Left lung (tissue), 14 donors: Measurements from ENCODE around the gene FBXO9. TPM values are rescaled to one million over a fixed set of nuclear protein-coding genes. Genes with fewer than 3 reads are reported as not detected.
A peak's percentile ranks its signal among the peaks of the same experiment; 100 is the strongest.

Source experiments
- ATAC-seq: fragments of 200-7000 bp; cut with Tn5 transposase; one replicate; pipeline ENCODE4 v1.9.1; 2020; ENCODE audit warnings: moderate library complexity
- DNase-seq, 4 donors: peaks; one replicate each; pipeline ENCODE4 v3.0.0-alpha.2; 2013 to 2020
- H3K27ac ChIP-seq, 2 donors: fragments of 200-600 bp; sonication (generic) in 1 of 2; one replicate each; pipeline versions ENCODE4 v1.5.0 to v1.8.0; 2020 to 2021
- H3K27me3 ChIP-seq, 2 donors: fragments of 200-600 bp; sonication (generic) in 1 of 2; one replicate each; pipeline versions ENCODE4 v1.5.0 to v1.8.0; 2020 to 2021
- H3K36me3 ChIP-seq, 2 donors: fragments of 200-600 bp; sonication (generic) in 1 of 2; one replicate each; pipeline versions ENCODE4 v1.5.0 to v1.8.0; 2020 to 2021
- H3K4me1 ChIP-seq, 2 donors: fragments of 200-600 bp; one replicate each; pipeline ENCODE4 v1.8.0; 2021
- H3K4me3 ChIP-seq, 2 donors: fragments of 200-600 bp; sonication (generic) in 1 of 2; one replicate each; pipeline versions ENCODE4 v1.5.0 to v1.8.0; 2020 to 2021; ENCODE audit warnings: mild to moderate bottlenecking in 1 of 2
- H3K9me3 ChIP-seq, 2 donors: fragments of 200-600 bp; sonication (generic) in 1 of 2; one replicate each; pipeline versions ENCODE4 v1.5.0 to v1.8.0; 2020 to 2021
- intact Hi-C, 2 donors: fragments of 100-400 bp; cut with DNase I; formaldehyde crosslinking; loops; one replicate each; pipeline versions ENCODE4 v1.11.2 to v1.14.2; 2022
- long read RNA-seq, 12 donors: library from polyadenylated mRNA in 2 of 12; unstranded in 2 of 12; transcript quantifications; one replicate each; pipeline ENCODE4 v2.0.0 and lab custom pipeline, GENCODE V29; 2019 to 2026
- polyA plus RNA-seq, 6 donors: library from polyadenylated mRNA; unstranded; fragments of 120-200 nt; gene quantifications; one replicate each; pipeline ENCODE4 v1.2.1, GENCODE V29; 2013; ENCODE audit not compliant: insufficient read length in 6 of 6
- total RNA-seq, 2 donors: library from RNA; stranded (reverse); fragmentation: NEBNext Ultra II Directional; extraction: Animal tissue kit (Norgen Biotek cat#: 25700); gene quantifications; one replicate each; pipeline ENCODE4 v1.2.1, GENCODE V29; 2021
- TF ChIP-seq, protein P1 (sequence below), 2 donors: fragments of 200-600 bp; sonication (generic) in 1 of 2; IDR thresholded peaks; one replicate each; pipeline versions ENCODE4 v1.5.0 to v1.8.0; 2021; ENCODE audit warnings: antibody characterized with exemption in 2 of 2
- donor health status: DM: no; HTN: yes; CAD: no.
- donor health status: DM: no; HTN: no; CAD: no.

The FBXO9 gene
- total RNA-seq (100 to 1,000 TPM in 1 of 2 donors, 10 to 100 TPM in 1; 77.6 to 111 TPM), polyA plus RNA-seq (100 to 1,000 TPM in 5 of 6 donors, 10 to 100 TPM in 1; 77.9 to 127 (median 113) TPM)
- long read RNA-seq, donor 1, partial matches to known transcripts, result 30 of 44 reads
- long read RNA-seq, donor 1, other reads (novel, unspliced or antisense), result 13 of 44 reads
- long read RNA-seq, donor 2, partial matches to known transcripts, result 17 of 23 reads
- long read RNA-seq, donor 2, other reads (novel, unspliced or antisense), result 6 of 23 reads
- long read RNA-seq, donor 3, partial matches to known transcripts, result 14 of 22 reads
- long read RNA-seq, donor 3, other reads (novel, unspliced or antisense), result 8 of 22 reads
- long read RNA-seq, donor 4, partial matches to known transcripts, result 11 of 16 reads
- long read RNA-seq, donor 4, other reads (novel, unspliced or antisense), result 5 of 16 reads
- long read RNA-seq, donor 5, partial matches to known transcripts, result 0 of 14 reads
- long read RNA-seq, donor 5, other reads (novel, unspliced or antisense), result 14 of 14 reads
- long read RNA-seq, donor 6, partial matches to known transcripts, result 5 of 5 reads
- long read RNA-seq, donor 6, other reads (novel, unspliced or antisense), result 0 of 5 reads
- long read RNA-seq, donor 7, partial matches to known transcripts, result 18 of 18 reads
- long read RNA-seq, donor 7, other reads (novel, unspliced or antisense), result 0 of 18 reads
- long read RNA-seq, donor 8, partial matches to known transcripts, result 0 of 8 reads
- long read RNA-seq, donor 8, other reads (novel, unspliced or antisense), result 8 of 8 reads
- long read RNA-seq, donor 9, result 0 reads
- long read RNA-seq, donor 10, transcript FBXO9-202 (13 exons, 3,418 nt), result major isoform, 5 of 16 reads
- long read RNA-seq, donor 10, partial matches to known transcripts, result 9 of 16 reads
- long read RNA-seq, donor 10, other reads (novel, unspliced or antisense), result 2 of 16 reads
- long read RNA-seq, donor 11, partial matches to known transcripts, result 23 of 40 reads
- long read RNA-seq, donor 11, other reads (novel, unspliced or antisense), result 17 of 40 reads
- long read RNA-seq, donor 12, partial matches to known transcripts, result 0 of 2 reads
- long read RNA-seq, donor 12, other reads (novel, unspliced or antisense), result 0 of 2 reads

DNA sequence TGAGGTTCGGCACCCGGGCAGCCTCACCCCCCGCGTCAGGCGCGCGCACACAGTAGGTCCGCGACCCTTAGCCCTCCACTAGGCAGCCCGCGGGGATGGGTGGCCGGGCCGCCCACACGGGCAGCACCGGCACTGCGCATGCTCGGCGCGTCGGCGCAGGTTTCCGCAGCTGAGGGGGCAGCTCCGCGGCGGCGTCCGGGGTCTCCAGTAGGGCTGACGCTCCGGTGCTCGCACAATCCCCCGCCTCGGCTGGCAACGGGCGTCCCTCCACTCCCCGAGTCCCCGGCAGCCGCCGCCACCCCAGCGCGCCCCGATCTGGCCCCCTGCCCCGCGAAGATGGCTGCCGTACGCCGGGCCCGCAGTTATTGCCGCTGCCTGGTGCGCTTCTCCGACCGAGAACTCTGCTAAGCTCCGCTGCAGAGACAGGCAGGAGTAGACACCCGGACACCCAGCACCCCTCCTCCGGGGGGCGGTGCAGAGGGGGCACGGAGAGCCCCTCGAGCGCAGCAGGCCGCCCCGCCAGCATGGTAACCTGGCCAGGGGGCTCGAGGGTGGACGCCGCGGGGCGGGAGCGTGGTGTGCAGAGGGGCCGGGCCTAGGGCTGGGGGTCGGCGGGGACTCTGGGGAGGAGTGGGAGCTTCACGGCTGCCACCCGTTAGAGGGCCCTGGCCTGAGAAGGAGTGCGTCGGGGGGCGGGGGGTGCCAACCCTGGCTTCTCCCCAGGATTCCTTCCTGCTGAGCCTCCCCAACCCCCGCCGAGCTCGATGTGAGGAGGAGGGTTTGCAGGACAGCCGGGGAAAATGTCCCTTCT is at the start of gene FBXO9:
FBXO9 (plus strand) TSS at position 139 of the 811 bp plus-strand sequence; CDS start at position 525, 386 bp downstream.
- peak within 1 kb of the TSS; percentile 85 to 90 for H3K27ac ChIP-seq
- H3K36me3 ChIP-seq, result no peaks in the 10 kb centered on the region
- peak; percentile 73 for ATAC-seq
- no peaks in the 10 kb centered on the region for H3K9me3 ChIP-seq
- DNase-seq, result peak in 3 of 4 donors; percentile 80 to 93 (median 84)
- intact Hi-C loops, result no loop called here
- TF ChIP-seq, protein P1, sequence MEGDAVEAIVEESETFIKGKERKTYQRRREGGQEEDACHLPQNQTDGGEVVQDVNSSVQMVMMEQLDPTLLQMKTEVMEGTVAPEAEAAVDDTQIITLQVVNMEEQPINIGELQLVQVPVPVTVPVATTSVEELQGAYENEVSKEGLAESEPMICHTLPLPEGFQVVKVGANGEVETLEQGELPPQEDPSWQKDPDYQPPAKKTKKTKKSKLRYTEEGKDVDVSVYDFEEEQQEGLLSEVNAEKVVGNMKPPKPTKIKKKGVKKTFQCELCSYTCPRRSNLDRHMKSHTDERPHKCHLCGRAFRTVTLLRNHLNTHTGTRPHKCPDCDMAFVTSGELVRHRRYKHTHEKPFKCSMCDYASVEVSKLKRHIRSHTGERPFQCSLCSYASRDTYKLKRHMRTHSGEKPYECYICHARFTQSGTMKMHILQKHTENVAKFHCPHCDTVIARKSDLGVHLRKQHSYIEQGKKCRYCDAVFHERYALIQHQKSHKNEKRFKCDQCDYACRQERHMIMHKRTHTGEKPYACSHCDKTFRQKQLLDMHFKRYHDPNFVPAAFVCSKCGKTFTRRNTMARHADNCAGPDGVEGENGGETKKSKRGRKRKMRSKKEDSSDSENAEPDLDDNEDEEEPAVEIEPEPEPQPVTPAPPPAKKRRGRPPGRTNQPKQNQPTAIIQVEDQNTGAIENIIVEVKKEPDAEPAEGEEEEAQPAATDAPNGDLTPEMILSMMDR (IDR thresholded peaks at IDR 0.05), result no peak
- H3K4me1 ChIP-seq, result peaks cover 12 to 58% of the 10 kb centered on the region in 2 donors
- H3K4me3 ChIP-seq, result peak within 1 kb of the TSS; percentile 86 to 98
- H3K27me3 ChIP-seq, result no peaks in the 10 kb centered on the region

- ATAC-seq (no peak), DNase-seq (no peak)
- intact Hi-C loops, result no loop called here
- H3K36me3 ChIP-seq, result peaks cover 0 to 69% of the 10 kb centered on the region in 2 donors
- H3K27ac ChIP-seq, result no peak overlapping the region
- H3K4me3 ChIP-seq, result no peak overlapping the region
- peaks cover 0 to 6% of the 10 kb centered on the region in 2 donors for H3K4me1 ChIP-seq
- no peaks in the 10 kb centered on the region for H3K27me3 ChIP-seq
- H3K9me3 ChIP-seq, result no peaks in the 10 kb centered on the region
- TF ChIP-seq, protein P1 (IDR thresholded peaks at IDR 0.05), result no peak
Measured at GRCh38 chr6:53015486-53015885, 49.7 kb upstream of the FBXO9 start.

DNA sequence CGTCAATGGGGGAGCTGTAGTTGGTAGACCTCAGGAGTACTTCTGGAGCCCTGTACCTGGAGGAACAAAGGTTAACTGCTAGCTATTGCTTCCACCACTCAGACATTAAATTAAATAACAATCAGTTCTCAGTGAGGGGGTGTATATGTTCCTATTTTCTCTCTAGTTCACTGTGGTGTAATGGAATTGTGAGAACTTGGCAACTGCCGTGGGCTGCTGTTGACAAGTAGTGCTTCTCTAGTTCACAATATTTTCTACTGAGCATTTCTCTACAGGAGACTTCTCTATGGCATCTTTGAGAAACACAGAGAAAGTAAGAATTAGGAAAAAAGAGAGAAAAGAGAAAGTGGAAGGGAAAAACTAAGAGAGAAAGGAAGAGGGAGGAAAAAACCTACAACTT is 46.8 kb upstream of the FBXO9 start:
- Histone ChIP-seq H3K4me3 (no peak overlapping the region), H3K4me1 (peaks cover 0 to 6% of the 10 kb centered on the region in 2 donors), H3K9me3 (no peaks in the 10 kb centered on the region), H3K36me3 (peaks cover 0 to 39% of the 10 kb centered on the region in 2 donors), H3K27ac (no peak overlapping the region), H3K27me3 (no peaks in the 10 kb centered on the region)
- ATAC-seq, result no peak
- intact Hi-C loops, result no loop called here
- TF ChIP-seq, protein P1 (IDR thresholded peaks at IDR 0.05), result no peak
- no peak for DNase-seq

DNA sequence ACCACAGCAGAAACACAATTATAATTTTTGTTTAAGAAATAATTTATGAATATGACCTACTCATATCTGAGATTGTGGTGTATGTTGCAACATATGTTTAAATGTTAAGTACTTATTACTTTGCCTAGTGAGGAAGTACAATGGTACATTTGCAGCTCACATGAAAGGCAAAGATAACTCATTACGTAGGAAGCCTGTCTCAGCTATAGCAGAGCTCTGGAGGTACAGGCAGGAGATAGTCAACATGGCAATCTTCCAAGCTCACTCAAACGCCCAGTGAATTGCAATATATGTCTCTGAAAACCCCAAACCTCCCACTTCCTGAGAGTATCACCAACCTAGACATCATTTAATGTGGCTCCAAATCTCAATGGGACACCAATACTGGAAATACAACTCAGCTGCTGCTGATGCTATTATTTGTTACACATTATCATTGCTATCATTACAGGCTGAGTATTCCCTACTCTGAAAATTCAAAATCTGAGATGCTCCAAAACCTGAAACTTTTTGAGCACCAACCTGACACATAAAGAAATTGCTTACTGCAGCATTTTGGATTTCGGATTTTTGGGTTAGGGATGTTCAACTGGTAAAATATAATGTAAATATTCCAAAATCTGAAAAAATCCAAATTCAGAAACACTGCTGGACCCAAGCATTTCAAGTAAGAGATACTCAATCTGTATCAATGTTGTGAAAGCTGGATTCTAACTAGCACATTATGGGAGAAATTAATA is 45.0 kb upstream of the FBXO9 start:
- H3K36me3 ChIP-seq, result peaks cover 0 to 30% of the 10 kb centered on the region in 2 donors
- no peaks in the 10 kb centered on the region for H3K9me3 ChIP-seq
- H3K27ac ChIP-seq, result no peak overlapping the region
- no peak for ATAC-seq
- no peaks in the 10 kb centered on the region for H3K27me3 ChIP-seq
- no peaks in the 10 kb centered on the region for H3K4me1 ChIP-seq
- TF ChIP-seq, protein P1 (IDR thresholded peaks at IDR 0.05), result no peak
- intact Hi-C loops, result no loop called here
- no peak for DNase-seq
- H3K4me3 ChIP-seq, result no peak overlapping the region
